NB4 (cell line): Measurements from ENCODE around the gene DOP1B.

Experiments used
- MYC ChIP-seq: IDR thresholded peaks from 2 replicates; pipeline ENCODE4 v1.6.1; 2011; ENCODE audit warnings: low read depth, low read length
- POLR2A ChIP-seq: IDR thresholded peaks from 2 replicates; pipeline ENCODE4 v1.6.1; 2011; ENCODE audit warnings: mild to moderate bottlenecking; ENCODE audit not compliant: insufficient read length; ENCODE audit errors: extremely low read depth
- TF ChIP-seq, protein P1 (sequence below): IDR thresholded peaks from one replicate; pipeline ENCODE4 v1.5.1; 2012; ENCODE audit warnings: low read depth, low read length
- TF ChIP-seq, protein P2 (sequence below): IDR thresholded peaks from 2 replicates; pipeline ENCODE4 v1.6.1; 2011; ENCODE audit warnings: low read depth, low read length

DNA sequence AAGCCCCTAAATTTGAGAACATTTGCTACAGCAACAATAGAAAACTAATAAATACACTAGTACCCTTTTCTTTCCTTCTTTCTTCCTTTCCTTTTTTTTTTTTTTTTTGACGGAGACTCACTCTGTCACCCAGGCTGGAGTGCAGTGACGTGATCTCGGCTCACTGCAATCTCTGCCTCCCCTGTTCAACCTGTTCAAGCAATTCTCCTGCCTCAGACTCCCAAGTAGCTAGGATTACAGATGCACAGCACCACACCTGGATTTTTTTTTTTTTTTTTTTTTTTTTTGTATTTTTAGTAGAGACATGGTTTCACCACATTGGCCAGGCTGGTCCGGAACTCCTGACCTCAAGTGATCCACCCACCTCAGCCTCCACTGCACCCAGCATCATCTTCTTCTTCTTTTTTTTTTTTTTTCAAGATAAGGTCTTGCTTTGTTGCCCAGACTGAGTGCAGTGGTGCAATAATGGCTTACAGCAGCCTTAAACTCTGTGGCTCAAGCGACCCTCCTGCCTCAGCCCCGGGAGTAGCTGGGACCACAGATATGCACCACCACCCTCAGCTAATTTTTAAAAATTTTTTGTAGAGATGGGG, 41.4 kb upstream of the DOP1B start:
- TF ChIP-seq POLR2A (no peak), MYC (no peak)
- TF ChIP-seq, protein P1, sequence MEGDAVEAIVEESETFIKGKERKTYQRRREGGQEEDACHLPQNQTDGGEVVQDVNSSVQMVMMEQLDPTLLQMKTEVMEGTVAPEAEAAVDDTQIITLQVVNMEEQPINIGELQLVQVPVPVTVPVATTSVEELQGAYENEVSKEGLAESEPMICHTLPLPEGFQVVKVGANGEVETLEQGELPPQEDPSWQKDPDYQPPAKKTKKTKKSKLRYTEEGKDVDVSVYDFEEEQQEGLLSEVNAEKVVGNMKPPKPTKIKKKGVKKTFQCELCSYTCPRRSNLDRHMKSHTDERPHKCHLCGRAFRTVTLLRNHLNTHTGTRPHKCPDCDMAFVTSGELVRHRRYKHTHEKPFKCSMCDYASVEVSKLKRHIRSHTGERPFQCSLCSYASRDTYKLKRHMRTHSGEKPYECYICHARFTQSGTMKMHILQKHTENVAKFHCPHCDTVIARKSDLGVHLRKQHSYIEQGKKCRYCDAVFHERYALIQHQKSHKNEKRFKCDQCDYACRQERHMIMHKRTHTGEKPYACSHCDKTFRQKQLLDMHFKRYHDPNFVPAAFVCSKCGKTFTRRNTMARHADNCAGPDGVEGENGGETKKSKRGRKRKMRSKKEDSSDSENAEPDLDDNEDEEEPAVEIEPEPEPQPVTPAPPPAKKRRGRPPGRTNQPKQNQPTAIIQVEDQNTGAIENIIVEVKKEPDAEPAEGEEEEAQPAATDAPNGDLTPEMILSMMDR = no peak
- TF ChIP-seq, protein P2, sequence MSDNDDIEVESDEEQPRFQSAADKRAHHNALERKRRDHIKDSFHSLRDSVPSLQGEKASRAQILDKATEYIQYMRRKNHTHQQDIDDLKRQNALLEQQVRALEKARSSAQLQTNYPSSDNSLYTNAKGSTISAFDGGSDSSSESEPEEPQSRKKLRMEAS = no peak
